ENCODE data around the gene WDR11.

Gene WDR11

GRCh38 chr10:120850911-120851865 lies at the start of gene WDR11:
Gene WDR11, plus strand, starts transcription at chr10:120851362. Its CDS starts 59 bp downstream, at chr10:120851421.
- DNase-seq, result peak; percentile 93

DNA sequence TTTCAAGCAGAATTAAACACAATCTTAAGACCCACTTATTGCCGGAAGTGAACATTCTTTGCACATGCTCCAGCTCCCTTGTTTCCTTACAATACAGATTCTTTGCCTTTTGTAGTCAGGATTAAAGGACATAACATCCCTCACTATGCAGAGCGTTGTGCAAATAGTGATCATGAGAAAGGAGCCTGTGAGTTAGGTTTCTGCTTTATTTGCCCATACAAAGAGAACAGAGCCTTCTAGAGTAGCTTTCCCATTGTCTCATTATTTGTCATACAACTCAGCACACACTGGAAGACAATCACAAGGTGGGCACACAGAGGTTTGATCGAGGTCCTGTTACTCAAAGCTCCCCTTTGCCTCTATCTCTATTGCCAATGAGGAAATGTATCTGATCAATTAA lies 48.2 kb upstream of the WDR11 start:
- DNase-seq, result no peak

GRCh38 chr10:120803972-120804371 lies 47.2 kb upstream of the WDR11 start:
- DNase-seq, result no peak

GRCh38 chr10:120805014-120805812 lies 45.9 kb upstream of the WDR11 start:
- no peak for DNase-seq

GRCh38 chr10:120806081-120806480 lies 45.1 kb upstream of the WDR11 start:
- no peak for DNase-seq

- DNase-seq, result no peak
These were observed 40.9 kb upstream of the WDR11 start for GRCh38 chr10:120810298-120810697.

GRCh38 chr10:120813085-120813484 lies 38.1 kb upstream of the WDR11 start:
- DNase-seq, result no peak

DNA sequence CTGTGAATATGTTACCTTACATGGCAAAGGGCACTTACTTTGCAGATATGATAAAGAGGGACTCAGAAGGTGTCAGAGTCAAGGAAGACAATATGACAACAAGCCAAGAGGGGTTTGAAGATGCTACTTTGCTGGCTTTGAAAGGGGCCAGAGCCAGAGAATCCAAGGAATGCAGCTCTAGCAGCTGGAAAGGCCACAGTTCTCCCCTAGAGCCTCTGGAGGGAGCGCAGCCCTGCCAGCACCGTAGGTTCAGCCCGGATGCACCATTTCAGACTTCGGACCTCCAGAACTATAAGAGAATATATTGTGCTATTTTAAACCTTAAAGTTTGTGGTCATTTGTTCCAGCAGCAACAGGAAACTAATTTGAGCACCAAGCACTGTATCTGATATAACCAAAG lies 32.9 kb upstream of the WDR11 start:
- no peak for DNase-seq

- no peak for DNase-seq
These were observed 31.8 kb upstream of the WDR11 start for GRCh38 chr10:120819366-120819765.

DNA sequence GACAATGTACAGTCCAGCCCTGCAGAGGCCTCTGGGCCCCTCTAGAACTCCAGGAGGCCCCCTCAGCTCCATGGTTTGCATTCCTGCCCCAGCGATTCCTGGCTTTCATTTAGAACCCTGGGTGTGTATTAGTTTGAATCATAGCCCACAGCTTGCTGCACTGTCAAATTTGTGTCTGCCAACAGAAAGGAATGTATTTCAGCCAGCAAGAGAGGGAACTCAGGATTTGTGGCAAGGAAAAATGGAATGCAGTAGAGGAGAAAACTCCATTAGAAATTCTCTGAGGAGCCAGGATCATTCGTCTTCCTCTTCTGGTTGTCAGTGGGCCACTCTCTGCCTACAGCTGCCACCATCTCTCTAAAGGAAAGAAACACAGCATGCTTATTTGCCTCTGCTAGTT lies 27.9 kb upstream of the WDR11 start:
- no peak for DNase-seq

GRCh38 chr10:120824881-120825309 lies 26.3 kb upstream of the WDR11 start:
- DNase-seq, result no peak

DNA sequence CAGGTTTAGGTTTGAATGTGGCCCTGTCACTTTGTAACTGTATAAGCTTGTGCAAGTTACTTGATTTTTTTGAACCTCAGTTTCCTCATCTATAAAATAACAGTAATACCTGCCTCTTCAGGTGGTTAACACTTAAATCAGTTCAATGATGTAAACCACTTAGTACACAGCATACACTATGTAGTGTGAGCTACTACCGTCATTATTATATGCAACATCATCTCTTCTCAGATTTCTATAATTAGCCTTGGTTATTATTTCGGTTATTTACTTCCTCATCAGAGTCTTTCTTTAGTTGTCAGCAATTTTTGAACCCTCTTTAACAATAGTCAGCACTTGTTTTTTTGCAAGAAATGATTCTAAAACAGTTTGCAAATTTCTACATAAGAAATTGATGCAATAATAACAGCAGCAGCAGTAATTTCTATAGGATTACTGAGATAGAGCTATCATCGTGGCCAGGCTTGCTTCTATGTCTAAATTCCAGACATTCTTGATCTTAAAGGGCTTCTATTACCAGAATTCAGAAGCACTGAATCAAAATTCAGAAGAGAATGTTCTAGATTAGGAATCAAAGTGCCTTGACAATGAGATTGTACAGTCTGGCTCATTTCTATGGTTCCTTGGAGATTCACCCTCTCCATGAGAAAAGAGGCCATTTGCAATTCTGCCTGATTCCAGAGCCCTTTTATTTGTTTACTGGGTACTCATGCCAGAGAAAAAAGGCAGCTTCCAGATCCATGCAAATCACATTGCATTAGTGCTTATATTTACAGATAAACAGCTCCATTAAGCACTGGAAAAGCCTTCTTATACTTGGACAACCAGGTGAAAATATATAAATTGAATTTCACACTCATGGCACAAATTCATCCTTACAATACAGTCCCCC lies 25.0 kb upstream of the WDR11 start:
- no peak for DNase-seq

DNA sequence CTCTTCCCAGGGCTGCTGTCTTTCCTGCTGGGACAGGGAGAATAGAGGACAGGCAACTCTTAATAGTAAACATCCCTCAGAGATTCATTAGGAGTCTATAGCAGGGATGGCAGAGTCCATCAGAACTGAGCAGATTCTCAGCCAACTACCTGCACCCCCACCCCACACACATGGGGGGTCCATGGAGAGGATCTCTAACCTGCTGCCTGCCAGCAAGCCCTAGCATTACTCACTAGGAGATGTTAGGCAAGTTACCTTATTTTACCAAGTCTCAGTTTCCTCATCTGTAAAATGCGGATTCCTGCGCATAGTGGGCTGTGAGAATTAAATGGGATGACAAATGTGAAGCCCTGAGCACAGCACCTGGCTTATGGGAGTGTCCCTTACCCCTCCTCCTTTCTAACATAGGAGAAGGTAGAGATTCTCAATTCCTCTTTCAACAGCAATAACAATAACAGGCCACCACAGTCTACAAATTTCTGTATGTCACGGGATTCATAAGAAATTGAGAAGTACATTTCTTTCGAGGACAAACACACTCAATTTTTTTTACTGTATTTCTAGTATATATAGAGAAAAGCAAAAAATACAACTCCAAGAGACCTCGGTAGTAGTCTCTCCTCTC lies 23.8 kb upstream of the WDR11 start:
- DNase-seq, result no peak

GRCh38 chr10:120828763-120829319 lies 22.3 kb upstream of the WDR11 start:
- DNase-seq, result no peak

DNA sequence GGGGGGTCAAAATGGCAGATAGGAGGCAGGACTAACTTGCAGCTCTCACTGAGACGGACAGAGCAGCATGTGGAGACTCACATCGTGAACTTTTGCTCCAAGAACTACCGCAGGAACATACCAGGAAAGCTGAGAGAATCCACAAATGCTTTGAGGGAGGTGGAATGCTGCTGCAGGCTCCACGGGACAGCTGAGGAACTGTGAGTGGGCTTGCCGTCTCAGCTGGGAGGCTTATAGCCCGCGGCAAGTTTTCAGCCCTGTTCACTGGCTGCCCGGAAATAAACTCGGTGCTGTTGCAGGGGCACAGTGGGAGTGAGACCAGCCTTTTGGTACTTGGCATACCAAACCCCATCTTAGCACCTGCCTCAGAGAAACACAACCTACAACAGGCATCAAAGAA lies 19.1 kb upstream of the WDR11 start:
- DNase-seq, result no peak

DNA sequence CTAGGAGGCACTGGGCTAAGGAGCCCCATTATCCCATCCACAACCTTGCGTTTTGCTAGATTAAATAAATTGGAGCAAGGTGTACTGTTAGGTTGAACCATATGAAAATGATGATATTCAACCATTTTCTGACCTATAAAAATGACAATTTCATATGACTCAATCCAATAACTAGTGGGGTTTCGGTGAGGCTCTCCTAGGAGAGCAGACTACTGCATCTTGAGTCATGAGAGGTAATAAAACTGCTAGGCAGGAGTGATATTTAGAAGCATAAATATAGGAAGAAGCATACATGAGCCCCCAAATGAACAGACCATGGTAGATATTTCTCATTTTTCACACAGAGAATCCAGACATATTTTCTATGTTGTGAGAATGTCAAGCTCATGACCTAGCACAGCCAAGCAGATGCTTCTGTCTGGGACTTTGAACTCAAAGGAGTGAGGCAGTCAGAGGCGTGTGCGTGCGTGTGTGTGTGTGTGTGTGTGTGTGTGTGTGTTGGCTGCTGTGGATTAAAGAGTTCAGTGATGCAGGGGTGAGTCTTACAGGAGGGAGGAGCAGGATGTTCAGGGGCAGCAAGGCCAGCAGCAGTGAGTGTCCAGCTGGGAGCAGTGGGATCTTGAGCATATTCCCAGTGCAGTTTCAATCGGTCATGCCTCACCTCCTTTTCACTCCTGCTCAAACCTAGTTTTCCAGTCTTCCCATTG lies 17.8 kb upstream of the WDR11 start:
- no peak for DNase-seq

DNA sequence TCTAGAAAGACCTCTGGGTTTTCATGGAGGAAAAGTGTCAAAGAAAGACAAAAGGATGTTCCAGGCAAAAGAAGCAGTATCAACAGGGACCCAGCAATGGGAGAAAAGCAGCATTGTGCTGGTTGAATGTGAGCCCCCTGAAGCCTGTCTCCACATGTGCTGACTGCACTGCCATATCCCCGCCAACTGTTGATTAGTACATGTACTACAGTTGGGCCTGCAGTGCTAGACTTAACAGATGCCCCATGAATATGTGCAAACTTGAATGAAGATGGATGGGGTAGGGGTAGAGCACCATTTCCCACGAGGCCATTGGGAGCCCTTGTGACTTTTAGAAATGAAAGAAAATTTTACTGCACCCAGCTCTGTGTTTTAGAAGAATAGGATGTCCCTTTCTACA lies 15.6 kb upstream of the WDR11 start:
- DNase-seq, result no peak

GRCh38 chr10:120838941-120839340 lies 12.2 kb upstream of the WDR11 start:
- DNase-seq, result no peak

DNA sequence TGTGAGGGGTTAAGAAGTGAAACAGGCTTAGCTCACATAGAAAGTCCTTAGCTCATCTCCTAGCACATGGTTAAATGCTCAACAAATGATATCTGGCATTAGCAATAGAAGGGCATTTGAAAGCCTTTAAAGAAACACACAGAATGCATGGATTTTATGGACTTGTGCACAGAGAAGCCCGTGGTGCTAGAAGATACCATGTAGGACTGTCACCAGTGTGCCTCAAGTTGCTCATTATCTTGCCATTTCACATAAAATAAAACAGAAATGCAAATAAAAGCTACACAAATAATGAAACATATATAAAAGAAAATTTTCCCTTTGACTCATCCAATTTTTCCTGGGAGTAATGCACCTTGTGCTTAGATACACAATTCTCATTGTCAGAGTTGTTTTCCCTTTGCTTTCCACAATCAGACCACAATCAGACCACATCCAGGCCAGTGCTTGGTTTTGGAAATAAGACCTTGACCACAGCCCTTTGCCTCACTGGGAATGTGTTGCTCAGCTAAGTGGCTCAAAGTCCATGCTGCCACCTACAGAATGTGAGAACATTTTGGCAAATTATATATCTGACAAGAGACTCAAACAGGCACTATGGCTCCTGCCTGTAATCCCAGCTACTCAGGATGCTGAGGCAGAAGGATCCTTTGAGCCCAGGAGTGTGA lies 9.5 kb upstream of the WDR11 start:
- DNase-seq, result no peak

DNA sequence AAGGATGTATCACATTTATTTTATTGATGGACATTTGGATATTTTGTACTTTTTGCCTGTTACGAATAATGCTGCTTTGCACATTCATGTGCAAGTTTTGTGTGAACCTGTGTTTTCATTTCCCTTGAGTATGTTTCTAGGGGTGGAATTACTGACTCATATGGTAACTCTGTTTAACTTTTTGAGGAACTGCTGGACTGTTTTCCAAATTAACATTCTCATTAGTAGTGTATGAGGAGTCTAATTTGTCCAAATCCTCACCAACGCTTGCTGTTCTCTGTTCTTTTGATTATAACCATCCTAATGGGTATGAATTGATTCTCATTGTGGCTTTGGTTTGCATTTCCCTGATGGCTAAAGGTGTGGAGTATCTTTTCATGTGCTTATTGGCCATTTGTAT lies 3.2 kb downstream of the WDR11 start:
- DNase-seq, result no peak

Data from left hindlimb (tissue), 1 donor.